ENCODE data around the gene SP110.

SP110 gene

GRCh38 chr2:230166557-230167170 is 53.1 kb downstream of the SP110 start:
- DNase-seq, result no peak

- DNase-seq, result no peak
These were observed 55.6 kb downstream of the SP110 start for GRCh38 chr2:230164139-230164538.

GRCh38 chr2:230162981-230163380 is 56.8 kb downstream of the SP110 start:
- no peak for DNase-seq

GRCh38 chr2:230161184-230161583 is 58.6 kb downstream of the SP110 start:
- no peak for DNase-seq

GRCh38 chr2:230160112-230160660 is 59.6 kb downstream of the SP110 start:
- DNase-seq, result no peak

- DNase-seq, result no peak
These were observed 61.3 kb downstream of the SP110 start for GRCh38 chr2:230158468-230158867.

- DNase-seq, result no peak
These were observed 62.7 kb downstream of the SP110 start for GRCh38 chr2:230156782-230157699.

- DNase-seq, result no peak
These were observed 64.4 kb downstream of the SP110 start for GRCh38 chr2:230155359-230155758.

- no peak for DNase-seq
These were observed 66.3 kb downstream of the SP110 start for GRCh38 chr2:230153390-230153976.

GRCh38 chr2:230152334-230152733 is 67.5 kb downstream of the SP110 start:
- DNase-seq, result no peak

- DNase-seq, result no peak
These were observed 75.4 kb downstream of the SP110 start for GRCh38 chr2:230144355-230144754.

- no peak for DNase-seq
These were observed 79.1 kb downstream of the SP110 start for GRCh38 chr2:230140667-230141066.

GRCh38 chr2:230137902-230138539 is 81.8 kb downstream of the SP110 start:
- DNase-seq, result no peak

- no peak for DNase-seq
These were observed 84.7 kb downstream of the SP110 start for GRCh38 chr2:230135130-230135525.

GRCh38 chr2:230134496-230135129 is 85.2 kb downstream of the SP110 start:
- DNase-seq, result peak; percentile 34

- no peak for DNase-seq
These were observed 88.4 kb downstream of the SP110 start for GRCh38 chr2:230131366-230131765.

- no peak for DNase-seq
These were observed 89.0 kb downstream of the SP110 start for GRCh38 chr2:230130668-230131364.

- peak; percentile 1 for DNase-seq
These were observed 90.4 kb downstream of the SP110 start for GRCh38 chr2:230129343-230129742.

- DNase-seq, result no peak
These were observed 91.0 kb downstream of the SP110 start for GRCh38 chr2:230128623-230129342.

GRCh38 chr2:230127195-230127594 is 92.6 kb downstream of the SP110 start:
- no peak for DNase-seq

- peak; percentile 56 for DNase-seq
These were observed 94.9 kb downstream of the SP110 start for GRCh38 chr2:230124757-230125431.
